HepG2 (cell line): ENCODE results near the gene RABL2A. TPM values are rescaled to one million over a fixed set of nuclear protein-coding genes. Genes with fewer than 3 reads are reported as not detected.
A peak's percentile ranks its signal among the peaks of the same experiment; 100 is the strongest.
"Not testable (repeated sequence)": the region's sequence is repeated elsewhere in the genome, so short reads cannot be mapped to it uniquely, and the experiment has no call there.

Source experiments
- ATAC-seq: fragments of 200-7000 bp; cut with Tn5 transposase; 3 replicates; pipeline ENCODE4 v1.9.1; 2020; ENCODE audit warnings: mild to moderate bottlenecking, moderate library complexity
- BruUV-seq: library from RNA; stranded (reverse); fragments of 400-500 nt; replicated peaks from 2 replicates; lab custom pipeline; 2021; lab: Mats Ljungman, UMichigan
- CTCF ChIA-PET: fragments of 300-600 bp; formaldehyde crosslinking; extraction: SDS; loops from one replicate; lab custom pipeline; 2021; ENCODE audit warnings: low total read pairs, inconsistent platforms, low intra/inter-chr PET ratio; lab: Yijun Ruan, JAX
- POLR2A ChIA-PET: fragments of 350-600 bp; sonication (Branson Sonifier 250); formaldehyde crosslinking; loops from one replicate; lab custom pipeline; 2020; ENCODE audit warnings: antibody characterized with exemption, inconsistent platforms; lab: Yijun Ruan, JAX
- DNase-seq: peaks from one replicate; pipeline ENCODE4 v3.0.0-alpha.2; 2015; ENCODE audit warnings: low spot score
- FAIRE-seq: peaks from 3 replicates; lab custom pipeline; 2011; peaks lifted over from hg19 to GRCh38; lab: Jason Lieb, UNC
- H2AFZ ChIP-seq: one replicate; pipeline ENCODE4 v1.6.1; 2011; ENCODE audit warnings: low read length, inconsistent platforms
- H3K27ac ChIP-seq: fragments of 300-600 bp; 3 replicates; pipeline ENCODE4 v1.8.0; 2011; ENCODE audit warnings: mixed run types, mild to moderate bottlenecking, mixed read lengths, low read length, inconsistent platforms; ENCODE audit not compliant: insufficient read depth; ENCODE audit errors: extremely low read length
- H3K27me3 ChIP-seq, 2 experiments: fragments of 200-600 bp in 1 of 2; 2 replicates in 1 of 2; 3 replicates in 1 of 2; pipeline versions ENCODE4 v1.6.0 to v1.8.0; 2011; ENCODE audit warnings: low read length in 2 of 2, mild to moderate bottlenecking in 2 of 2, moderate library complexity in 2 of 2, inconsistent platforms in 1 of 2; ENCODE audit not compliant: insufficient read depth in 2 of 2, control insufficient read depth in 1 of 2
- H3K36me3 ChIP-seq, 2 experiments: fragments of 200-600 bp in 1 of 2; replicated peaks in 1 of 2; 2 replicates in 1 of 2; 3 replicates in 1 of 2; pipeline versions ENCODE4 v1.5.1 to v1.8.0; 2011; ENCODE audit warnings: low read length in 2 of 2, inconsistent platforms in 1 of 2; ENCODE audit not compliant: insufficient read depth in 2 of 2, control insufficient read depth in 1 of 2
- H3K4me1 ChIP-seq: 2 replicates; pipeline ENCODE4 v1.5.1; 2012; ENCODE audit warnings: low read length, inconsistent platforms; ENCODE audit not compliant: insufficient read depth
- H3K4me2 ChIP-seq: 2 replicates; pipeline ENCODE4 v1.6.0; 2011; ENCODE audit warnings: low read depth, low read length, inconsistent platforms
- H3K4me3 ChIP-seq, 3 experiments: fragments of 200-600 bp in 1 of 3; sonication (generic), shearing (Covaris generic) in 1 of 3; replicated peaks in 1 of 3; 2 replicates each; pipeline ENCODE4 v1.5.1; 2011 to 2016; ENCODE audit warnings: low read length in 3 of 3, inconsistent platforms in 2 of 3, low read depth in 2 of 3, mild to moderate bottlenecking in 2 of 3, control low read depth in 1 of 3, mixed read lengths in 1 of 3; ENCODE audit not compliant: insufficient read depth in 1 of 3
- H3K79me2 ChIP-seq: one replicate; pipeline ENCODE4 v1.6.1; 2011; ENCODE audit warnings: low read length, inconsistent platforms; ENCODE audit not compliant: insufficient read depth
- H3K9ac ChIP-seq: 2 replicates; pipeline ENCODE4 v1.6.0; 2011; ENCODE audit warnings: mild to moderate bottlenecking, low read depth, low read length, inconsistent platforms; ENCODE audit not compliant: insufficient read depth
- H3K9me3 ChIP-seq: 2 replicates; pipeline ENCODE4 v1.5.1; 2012; ENCODE audit warnings: mild to moderate bottlenecking, low read length
- H4K20me1 ChIP-seq: 2 replicates; pipeline ENCODE4 v1.6.0; 2011; ENCODE audit warnings: inconsistent platforms, mild to moderate bottlenecking, low read length, moderate library complexity; ENCODE audit not compliant: insufficient read depth
- ZNF12 ChIP-seq: sonication (generic); formaldehyde crosslinking; IDR thresholded peaks from 2 replicates; pipeline ENCODE4 v1.5.0; 2020; ENCODE audit warnings: missing genetic modification reagents
- WGBS: methylation state at CpG from one replicate; pipeline ENCODE4 v1.1.6; 2017; ENCODE audit warnings: low lambda C conversion rate; 5-methylcytosine and 5-hydroxymethylcytosine counted together
- in situ Hi-C: cut with HindIII; loops from 2 replicates; pipeline ENCODE4 v1.10.0; 2017; ENCODE audit warnings: low pct_unique_long_range_greater_than_20kb; ENCODE audit not compliant: extremely low pct_ligation_motif_present
- intact Hi-C: fragments of 100-400 bp; cut with micrococcal nuclease; formaldehyde crosslinking; loops from one replicate; pipeline ENCODE4 v1.10.0; 2022; ENCODE audit not compliant: unreplicated experiment
- polyA plus RNA-seq, 8 experiments: library from polyadenylated mRNA; depleted of rRNA in 3 of 8; stranded (reverse) in 7 of 8; unstranded in 1 of 8; fragments of >200 nt; fragmentation: Illumina TruSeq in 4 of 8; extraction: Trizol in 4 of 8; gene quantifications; 2 replicates each; pipeline versions ENCODE4 v1.2.1 to v1.2.3, GENCODE V29; 2011 to 2016; ENCODE audit warnings: low read depth in 4 of 8, missing spikeins in 1 of 8, mixed read lengths in 1 of 8; ENCODE audit not compliant: insufficient read depth in 1 of 8
- total RNA-seq, 5 experiments: library from RNA; depleted of rRNA; stranded (reverse); fragments of >200 nt; fragmentation: Illumina TruSeq; extraction: Trizol; gene quantifications; 2 replicates each; pipeline ENCODE4 v1.2.3, GENCODE V29; 2016; ENCODE audit warnings: low read depth in 1 of 5

The RABL2A gene
- total and polyA plus RNA-seq, 2 of the 13 experiments (the other 11 are each of a cell fraction or from before 2014, with no cell fraction given) = 9.6 to 13.4 TPM

- H3K27ac ChIP-seq, in situ Hi-C loops, FAIRE-seq, H3K79me2 ChIP-seq, H3K4me2 ChIP-seq, H4K20me1 ChIP-seq, ATAC-seq, H2AFZ ChIP-seq, CTCF ChIA-PET, H3K9me3 ChIP-seq, H3K27me3 ChIP-seq, H3K4me1 ChIP-seq, intact Hi-C loops, BruUV-seq, H3K36me3 ChIP-seq, POLR2A ChIA-PET, H3K9ac ChIP-seq, H3K4me3 ChIP-seq, DNase-seq: not testable (repeated sequence)
- 0% methylated on average over 6 of the region's 6 CpGs for WGBS
- TF ChIP-seq ZNF12 (CRISPR knock-in tag) = peak; percentile 67; the same call in 1 of the 2 replicates
Observed at GRCh38 chr2:113664761-113665533, 37.9 kb downstream of the RABL2A start.

- H3K27ac ChIP-seq, CTCF ChIA-PET: not testable (repeated sequence)
Observed at GRCh38 chr2:113669013-113669412, 41.9 kb downstream of the RABL2A start.

More at GRCh38 chr2:113669013-113669412, 41.9 kb downstream of the RABL2A start:
- H3K4me1 ChIP-seq, H3K27me3 ChIP-seq, in situ Hi-C loops, BruUV-seq, H4K20me1 ChIP-seq, H3K9me3 ChIP-seq, DNase-seq, H3K79me2 ChIP-seq, H3K4me3 ChIP-seq, FAIRE-seq, H3K9ac ChIP-seq, intact Hi-C loops, POLR2A ChIA-PET, H2AFZ ChIP-seq, H3K4me2 ChIP-seq, H3K36me3 ChIP-seq: not testable (repeated sequence)
- ATAC-seq = peak; percentile 27; the same call in 2 of the 3 replicates
- 89% methylated on average over 16 of the region's 21 CpGs for WGBS
